OCI-LY7 (cell line): Measurements from ENCODE around the gene BDKRB1.

Source experiments
- EZH2phosphoT487 ChIP-seq: fragments of 200-600 bp; sonication (generic); IDR thresholded peaks from 2 replicates; pipeline ENCODE4 v1.6.1; 2018; ENCODE audit warnings: low read depth, borderline replicate concordance, mild to moderate bottlenecking, mixed run types, antibody characterized with exemption, low read length, moderate library complexity, mixed read lengths
- TF ChIP-seq, protein P1 (sequence below): fragments of 200-600 bp; sonication (generic); conservative IDR thresholded peaks from 2 replicates; pipeline ENCODE4 v1.5.1; 2014; ENCODE audit warnings: mild to moderate bottlenecking, antibody characterized with exemption, low read length, moderate library complexity, mixed read lengths

DNA sequence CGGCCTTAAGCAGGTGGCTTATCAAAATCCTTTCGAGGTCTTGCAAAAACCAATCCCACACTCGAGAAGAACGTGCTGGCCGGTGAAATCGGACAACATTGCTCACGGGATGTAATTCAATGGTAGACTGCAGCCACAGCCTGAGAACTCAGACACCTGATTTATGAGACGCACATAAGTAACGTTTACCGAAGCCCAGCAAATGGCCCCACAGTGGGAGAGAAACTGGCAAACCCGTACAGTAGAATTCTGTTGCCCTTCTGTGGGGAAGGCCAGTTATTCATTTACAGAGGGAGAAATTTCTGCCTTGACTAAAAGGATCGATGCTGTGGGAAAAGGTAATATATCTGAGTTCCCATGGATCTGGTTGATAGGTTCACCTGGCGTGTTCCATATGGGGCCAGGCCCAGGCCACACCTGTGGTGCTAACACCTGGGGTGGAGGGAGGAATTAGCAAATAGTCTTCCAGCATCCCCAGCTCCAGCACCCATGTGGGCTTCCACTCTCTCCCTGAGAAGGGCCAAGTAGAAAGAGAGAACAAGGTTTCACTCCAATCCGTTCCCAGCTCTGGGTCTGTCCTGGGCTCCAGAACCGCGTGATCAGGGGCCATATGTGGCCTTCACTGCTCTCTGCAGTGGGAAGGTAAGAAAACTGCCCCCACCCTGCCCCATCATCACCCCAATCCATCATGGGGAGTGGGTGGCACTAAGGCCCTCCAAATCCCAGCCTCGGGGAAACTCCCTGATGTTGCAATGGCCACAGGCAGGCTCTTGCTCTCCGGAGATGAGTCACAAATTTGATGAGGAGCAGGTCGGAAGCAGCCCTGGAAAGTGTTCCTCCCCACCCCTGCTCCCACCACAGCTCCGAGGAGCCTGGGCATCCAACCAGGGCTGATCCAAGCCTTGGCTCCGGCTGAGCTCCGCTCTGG, 12.7 kb downstream of the BDKRB1 start:
- TF ChIP-seq, protein P1, sequence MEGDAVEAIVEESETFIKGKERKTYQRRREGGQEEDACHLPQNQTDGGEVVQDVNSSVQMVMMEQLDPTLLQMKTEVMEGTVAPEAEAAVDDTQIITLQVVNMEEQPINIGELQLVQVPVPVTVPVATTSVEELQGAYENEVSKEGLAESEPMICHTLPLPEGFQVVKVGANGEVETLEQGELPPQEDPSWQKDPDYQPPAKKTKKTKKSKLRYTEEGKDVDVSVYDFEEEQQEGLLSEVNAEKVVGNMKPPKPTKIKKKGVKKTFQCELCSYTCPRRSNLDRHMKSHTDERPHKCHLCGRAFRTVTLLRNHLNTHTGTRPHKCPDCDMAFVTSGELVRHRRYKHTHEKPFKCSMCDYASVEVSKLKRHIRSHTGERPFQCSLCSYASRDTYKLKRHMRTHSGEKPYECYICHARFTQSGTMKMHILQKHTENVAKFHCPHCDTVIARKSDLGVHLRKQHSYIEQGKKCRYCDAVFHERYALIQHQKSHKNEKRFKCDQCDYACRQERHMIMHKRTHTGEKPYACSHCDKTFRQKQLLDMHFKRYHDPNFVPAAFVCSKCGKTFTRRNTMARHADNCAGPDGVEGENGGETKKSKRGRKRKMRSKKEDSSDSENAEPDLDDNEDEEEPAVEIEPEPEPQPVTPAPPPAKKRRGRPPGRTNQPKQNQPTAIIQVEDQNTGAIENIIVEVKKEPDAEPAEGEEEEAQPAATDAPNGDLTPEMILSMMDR = no peak
- TF ChIP-seq EZH2phosphoT487 = no peak
